Ishikawa (cell line): Measurements from ENCODE around the gene RECQL.

Experiments
- CEBPB ChIP-seq: IDR thresholded peaks from 2 replicates; pipeline ENCODE4 v1.6.1; 2012
- CREB1 ChIP-seq: IDR thresholded peaks from 2 replicates; pipeline ENCODE4 v1.6.1; 2012; ENCODE audit warnings: low read depth
- EP300 ChIP-seq: IDR thresholded peaks from 2 replicates; pipeline ENCODE4 v1.6.1; 2012; ENCODE audit warnings: borderline replicate concordance
- FOXM1 ChIP-seq: IDR thresholded peaks from 2 replicates; pipeline ENCODE4 v1.6.1; 2012; ENCODE audit warnings: low read depth, borderline replicate concordance
- TAF1 ChIP-seq: IDR thresholded peaks from 2 replicates; pipeline ENCODE4 v1.6.1; 2012; ENCODE audit warnings: low read depth, mild to moderate bottlenecking
- TEAD4 ChIP-seq: IDR thresholded peaks from 2 replicates; pipeline ENCODE4 v1.6.1; 2012
- YY1 ChIP-seq: IDR thresholded peaks from 2 replicates; pipeline ENCODE4 v1.6.1; 2012; ENCODE audit warnings: low read depth
- ZBTB7A ChIP-seq: IDR thresholded peaks from 2 replicates; pipeline ENCODE4 v1.6.1; 2012; ENCODE audit warnings: low read depth
- TF ChIP-seq, protein P1 (sequence below): IDR thresholded peaks from 2 replicates; pipeline ENCODE4 v1.6.1; 2012
- TF ChIP-seq, protein P2 (sequence below): IDR thresholded peaks from 2 replicates; pipeline ENCODE4 v1.6.1; 2012
- TF ChIP-seq, protein P3 (sequence below): IDR thresholded peaks from 2 replicates; pipeline ENCODE4 v1.6.1; 2012; ENCODE audit warnings: low read depth, mild to moderate bottlenecking

DNA sequence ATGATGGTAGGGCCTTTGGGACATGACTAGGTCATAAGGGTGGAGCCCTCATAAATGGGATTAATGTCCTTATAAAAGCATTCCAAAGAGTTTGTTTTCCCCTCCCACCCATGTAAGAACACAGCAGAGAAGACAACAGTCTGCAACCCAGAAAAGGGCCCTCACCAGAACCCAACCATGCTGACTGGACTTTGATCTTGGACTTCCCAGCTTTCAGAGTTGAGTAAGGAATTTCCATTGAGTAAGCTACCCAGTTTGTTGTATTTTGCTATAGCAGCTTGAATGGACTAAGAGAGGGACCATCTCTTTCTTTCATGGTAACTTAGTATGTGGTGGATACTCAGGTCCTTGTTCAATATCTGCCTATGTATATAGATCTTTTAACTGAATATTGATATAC, 21.7 kb upstream of the RECQL start:
- no peak for TF ChIP-seq CEBPB
- TF ChIP-seq YY1: no peak
- TF ChIP-seq, protein P1, sequence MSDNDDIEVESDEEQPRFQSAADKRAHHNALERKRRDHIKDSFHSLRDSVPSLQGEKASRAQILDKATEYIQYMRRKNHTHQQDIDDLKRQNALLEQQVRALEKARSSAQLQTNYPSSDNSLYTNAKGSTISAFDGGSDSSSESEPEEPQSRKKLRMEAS: no peak
- no peak for TF ChIP-seq TAF1
- TF ChIP-seq, protein P2, sequence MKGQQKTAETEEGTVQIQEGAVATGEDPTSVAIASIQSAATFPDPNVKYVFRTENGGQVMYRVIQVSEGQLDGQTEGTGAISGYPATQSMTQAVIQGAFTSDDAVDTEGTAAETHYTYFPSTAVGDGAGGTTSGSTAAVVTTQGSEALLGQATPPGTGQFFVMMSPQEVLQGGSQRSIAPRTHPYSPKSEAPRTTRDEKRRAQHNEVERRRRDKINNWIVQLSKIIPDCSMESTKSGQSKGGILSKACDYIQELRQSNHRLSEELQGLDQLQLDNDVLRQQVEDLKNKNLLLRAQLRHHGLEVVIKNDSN: no peak
- TF ChIP-seq CREB1: no peak
- TF ChIP-seq FOXM1: no peak
- no peak for TF ChIP-seq TEAD4
- TF ChIP-seq ZBTB7A: no peak
- no peak for TF ChIP-seq EP300
- TF ChIP-seq, protein P3, sequence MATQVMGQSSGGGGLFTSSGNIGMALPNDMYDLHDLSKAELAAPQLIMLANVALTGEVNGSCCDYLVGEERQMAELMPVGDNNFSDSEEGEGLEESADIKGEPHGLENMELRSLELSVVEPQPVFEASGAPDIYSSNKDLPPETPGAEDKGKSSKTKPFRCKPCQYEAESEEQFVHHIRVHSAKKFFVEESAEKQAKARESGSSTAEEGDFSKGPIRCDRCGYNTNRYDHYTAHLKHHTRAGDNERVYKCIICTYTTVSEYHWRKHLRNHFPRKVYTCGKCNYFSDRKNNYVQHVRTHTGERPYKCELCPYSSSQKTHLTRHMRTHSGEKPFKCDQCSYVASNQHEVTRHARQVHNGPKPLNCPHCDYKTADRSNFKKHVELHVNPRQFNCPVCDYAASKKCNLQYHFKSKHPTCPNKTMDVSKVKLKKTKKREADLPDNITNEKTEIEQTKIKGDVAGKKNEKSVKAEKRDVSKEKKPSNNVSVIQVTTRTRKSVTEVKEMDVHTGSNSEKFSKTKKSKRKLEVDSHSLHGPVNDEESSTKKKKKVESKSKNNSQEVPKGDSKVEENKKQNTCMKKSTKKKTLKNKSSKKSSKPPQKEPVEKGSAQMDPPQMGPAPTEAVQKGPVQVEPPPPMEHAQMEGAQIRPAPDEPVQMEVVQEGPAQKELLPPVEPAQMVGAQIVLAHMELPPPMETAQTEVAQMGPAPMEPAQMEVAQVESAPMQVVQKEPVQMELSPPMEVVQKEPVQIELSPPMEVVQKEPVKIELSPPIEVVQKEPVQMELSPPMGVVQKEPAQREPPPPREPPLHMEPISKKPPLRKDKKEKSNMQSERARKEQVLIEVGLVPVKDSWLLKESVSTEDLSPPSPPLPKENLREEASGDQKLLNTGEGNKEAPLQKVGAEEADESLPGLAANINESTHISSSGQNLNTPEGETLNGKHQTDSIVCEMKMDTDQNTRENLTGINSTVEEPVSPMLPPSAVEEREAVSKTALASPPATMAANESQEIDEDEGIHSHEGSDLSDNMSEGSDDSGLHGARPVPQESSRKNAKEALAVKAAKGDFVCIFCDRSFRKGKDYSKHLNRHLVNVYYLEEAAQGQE: no peak
